ENCODE results near the gene TIGIT.
"Not testable (repeated sequence)": the region's sequence is repeated elsewhere in the genome, so short reads cannot be mapped to it uniquely, and the experiment has no call there.

TIGIT gene

DNA sequence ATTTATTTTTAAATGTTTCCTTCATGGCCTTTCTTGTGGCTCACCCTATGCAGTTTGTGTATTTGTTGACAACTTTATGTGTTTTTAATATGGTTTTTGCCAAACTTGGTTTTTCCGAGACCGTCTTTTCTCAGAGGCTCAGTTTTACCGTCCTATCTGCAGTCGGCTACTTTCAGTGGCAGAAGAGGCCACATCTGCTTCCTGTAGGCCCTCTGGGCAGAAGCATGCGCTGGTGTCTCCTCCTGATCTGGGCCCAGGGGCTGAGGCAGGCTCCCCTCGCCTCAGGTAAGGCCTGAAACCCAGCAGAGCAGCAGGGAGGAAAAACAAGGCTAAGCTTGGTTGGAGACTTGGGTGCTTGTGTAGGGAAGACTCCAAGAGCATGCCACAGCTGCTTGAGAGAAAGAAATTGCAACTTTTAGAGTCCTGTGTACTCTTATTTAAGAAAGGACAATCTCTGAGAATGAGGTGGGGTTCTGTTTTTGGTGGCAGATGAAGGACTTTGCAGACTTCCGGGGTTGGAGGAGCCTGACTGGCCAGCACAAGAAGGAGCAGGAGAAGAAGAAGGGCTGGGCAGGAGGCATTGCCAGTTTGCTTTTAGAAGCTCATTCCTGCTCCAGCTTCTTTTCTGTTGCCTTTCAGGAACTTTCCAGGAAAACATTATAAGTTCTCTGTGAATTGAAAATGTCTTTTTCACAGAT is at the start of gene TIGIT:
TSS of gene TIGIT (plus strand) at position 191 of the 698 bp plus-strand sequence. CDS start at position 225, 34 bp downstream.
- no peak for DNase-seq (ENCODE audit: low read depth in 2 of 2)

DNA sequence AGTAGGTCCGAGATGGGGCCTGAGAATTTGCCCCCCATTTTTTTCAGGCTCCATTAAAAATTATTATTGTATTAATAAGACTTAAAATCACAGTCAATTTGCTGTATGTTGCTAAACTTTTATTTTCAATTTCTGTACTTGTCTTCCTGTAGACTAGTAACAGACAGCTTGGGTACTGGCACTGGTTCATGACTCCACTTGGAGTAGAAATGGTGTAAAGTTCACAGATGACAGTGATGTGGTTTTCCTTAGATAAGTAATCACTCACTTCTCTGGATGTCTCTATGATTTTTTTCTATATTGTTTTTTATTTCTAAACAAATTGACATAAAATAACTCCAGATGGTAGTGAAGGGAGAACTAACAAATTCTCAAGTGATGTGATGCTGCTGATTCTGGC is 40.9 kb upstream of the TIGIT start:
- DNase-seq (ENCODE audit: low read depth in 2 of 2), result no peak

DNA sequence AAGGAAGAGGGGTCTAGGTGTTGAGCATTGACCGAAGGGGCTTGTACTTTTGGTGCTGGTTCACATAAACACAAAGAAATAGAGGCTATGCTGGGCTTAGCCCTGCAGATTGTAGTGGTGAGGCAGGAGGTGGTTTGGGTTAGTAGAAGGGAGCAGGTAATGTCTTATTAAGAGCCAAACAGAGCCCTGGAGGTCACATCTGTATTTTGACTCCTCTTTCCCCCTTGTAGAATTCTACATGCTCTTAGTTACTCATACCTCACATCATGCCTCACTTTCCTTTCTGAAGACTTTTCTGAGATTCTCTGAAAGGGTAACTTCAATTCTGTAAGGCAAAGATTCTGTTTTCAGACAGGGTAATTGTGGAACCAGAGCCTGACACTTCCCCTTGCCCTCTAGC is 40.3 kb upstream of the TIGIT start:
- no peak for DNase-seq (ENCODE audit: low read depth in 2 of 2)

DNA sequence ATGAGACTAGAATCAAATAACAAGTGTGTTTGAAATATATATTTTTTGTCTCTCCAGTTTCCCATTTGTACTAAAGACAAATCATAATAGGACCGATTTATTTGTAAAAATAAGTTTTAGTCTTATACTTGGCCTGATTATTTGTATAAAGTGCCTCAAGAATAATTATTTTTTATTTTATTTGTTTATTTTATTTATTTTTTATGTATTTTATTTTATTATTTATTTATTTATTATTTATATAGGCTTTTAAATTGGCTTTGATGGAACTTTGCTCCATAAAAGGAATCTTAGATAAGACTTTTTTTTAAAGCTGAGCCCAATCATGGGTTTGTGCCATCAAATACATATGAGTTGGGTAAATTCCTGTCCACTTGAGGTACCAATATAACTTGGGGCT is 34.3 kb upstream of the TIGIT start:
- DNase-seq (ENCODE audit: low read depth in 2 of 2), result no peak

DNA sequence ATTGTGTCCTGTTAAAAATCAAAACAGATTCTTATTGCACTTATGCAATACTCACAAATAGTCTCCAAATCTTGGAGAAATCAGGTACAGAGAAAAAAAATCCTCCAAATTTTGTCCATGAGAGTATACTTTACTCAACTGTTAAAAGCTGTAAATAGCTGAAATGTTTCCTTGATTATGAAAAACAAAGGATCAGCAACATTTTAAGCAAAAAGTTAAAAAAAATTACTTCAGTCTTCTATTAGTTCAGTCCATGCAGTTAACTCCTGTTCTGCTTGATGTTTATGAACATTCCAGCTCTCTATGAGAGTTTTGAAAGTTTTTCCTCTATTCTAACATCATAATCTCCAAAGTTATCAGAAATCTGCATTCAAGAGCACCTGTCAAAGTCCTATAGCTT is 33.7 kb upstream of the TIGIT start:
- no peak for DNase-seq (ENCODE audit: low read depth in 2 of 2)

DNA sequence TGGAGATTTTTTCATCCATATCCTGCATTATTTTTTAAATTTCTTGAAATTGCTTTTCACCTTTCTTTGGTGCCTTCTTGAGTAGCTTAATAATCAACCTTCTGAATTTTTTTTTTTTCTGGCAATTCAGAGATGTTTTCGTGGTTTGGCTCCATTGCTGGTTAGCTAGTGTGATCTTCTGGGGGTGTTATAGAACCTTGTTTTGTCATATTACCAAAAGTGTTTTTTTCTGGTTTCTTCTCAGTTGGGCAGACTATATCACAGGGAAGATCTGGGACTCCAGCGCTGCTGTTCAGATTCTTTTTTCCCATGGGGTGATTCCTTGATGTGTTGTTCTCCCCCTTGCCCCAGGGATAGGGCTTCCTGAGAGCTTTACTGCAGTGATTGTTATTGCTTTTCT is 23.8 kb upstream of the TIGIT start:
- no peak for DNase-seq (ENCODE audit: low read depth in 2 of 2)

DNA sequence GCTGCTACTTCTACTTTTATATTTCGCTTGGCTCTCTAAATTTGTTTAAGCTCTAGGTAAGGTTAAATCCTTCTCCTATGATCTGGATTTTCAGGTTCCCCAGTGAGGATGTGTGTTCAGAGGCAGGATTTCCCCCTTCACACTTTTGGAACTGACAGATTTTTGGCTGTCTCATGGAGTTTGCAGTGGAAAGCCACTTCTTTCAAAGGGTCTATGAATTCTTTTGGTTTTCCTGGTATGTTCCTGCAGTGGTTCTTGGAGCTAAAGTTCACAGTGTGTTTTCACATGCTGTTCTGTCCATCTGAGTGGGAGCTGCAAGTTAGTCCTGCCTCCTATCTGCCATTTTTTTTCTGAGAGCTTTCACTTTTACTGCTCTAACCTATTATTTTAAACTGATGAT is 21.6 kb upstream of the TIGIT start:
- DNase-seq (ENCODE audit: low read depth in 2 of 2), result no peak

DNA sequence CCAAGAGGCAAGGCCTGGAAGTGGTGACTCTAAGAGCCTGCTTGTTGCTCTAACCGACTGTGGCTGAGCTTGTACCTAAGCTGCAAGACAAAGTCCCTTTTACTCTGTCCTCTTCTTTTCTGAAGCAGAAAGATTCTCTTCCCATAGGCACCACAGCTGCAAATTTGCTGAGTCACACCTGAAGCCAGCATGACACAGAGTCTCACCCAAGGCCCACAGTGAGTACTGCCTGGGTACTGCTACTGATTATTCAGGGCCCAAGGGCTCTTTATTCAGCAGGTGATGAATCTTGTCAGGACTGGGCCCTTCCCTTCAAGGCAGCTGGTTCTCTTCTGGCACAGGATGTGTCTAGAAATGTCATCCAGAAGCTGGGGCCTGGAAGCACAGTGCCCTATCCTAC is 18.9 kb upstream of the TIGIT start:
- no peak for DNase-seq (ENCODE audit: low read depth in 2 of 2)

DNA sequence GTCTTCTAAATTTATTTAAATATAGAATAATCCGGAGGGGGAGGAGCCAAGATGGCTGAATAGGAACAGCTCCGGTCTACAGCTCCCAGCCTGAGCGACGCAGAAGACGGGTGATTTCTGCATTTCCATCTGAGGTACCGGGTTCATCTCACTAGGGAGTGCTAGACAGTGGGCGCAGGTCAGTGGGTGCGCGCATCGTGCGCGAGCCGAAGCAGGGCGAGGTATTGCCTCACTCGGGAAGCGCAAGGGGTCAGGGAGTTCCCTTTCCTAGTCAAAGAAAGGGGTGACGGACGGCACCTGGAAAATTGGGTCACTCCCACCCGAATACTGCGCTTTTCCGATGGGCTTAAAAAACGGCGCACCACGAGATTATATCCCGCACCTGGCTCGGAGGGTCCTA is 17.0 kb upstream of the TIGIT start:
- not testable (repeated sequence) for DNase-seq (ENCODE audit: low read depth in 2 of 2)

DNA sequence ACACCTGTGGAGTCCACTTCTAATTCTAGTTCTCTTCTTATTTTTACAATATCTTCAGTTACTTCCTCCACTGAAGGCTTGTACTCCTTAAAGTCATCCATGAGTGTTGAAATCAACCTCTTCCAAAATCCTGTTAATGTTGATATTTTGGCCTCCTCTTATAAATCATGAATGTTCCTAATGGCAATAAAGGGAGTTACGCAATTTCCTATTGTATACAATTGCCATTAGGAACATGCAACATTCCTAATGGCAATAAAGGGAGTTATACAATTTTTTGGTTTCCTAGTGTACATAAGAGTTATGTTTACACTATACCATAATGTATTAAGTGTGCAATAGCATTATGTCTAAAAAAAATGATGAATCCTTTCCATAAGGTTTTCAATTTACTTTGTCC is 9.2 kb upstream of the TIGIT start:
- DNase-seq (ENCODE audit: low read depth in 2 of 2), result no peak

DNA sequence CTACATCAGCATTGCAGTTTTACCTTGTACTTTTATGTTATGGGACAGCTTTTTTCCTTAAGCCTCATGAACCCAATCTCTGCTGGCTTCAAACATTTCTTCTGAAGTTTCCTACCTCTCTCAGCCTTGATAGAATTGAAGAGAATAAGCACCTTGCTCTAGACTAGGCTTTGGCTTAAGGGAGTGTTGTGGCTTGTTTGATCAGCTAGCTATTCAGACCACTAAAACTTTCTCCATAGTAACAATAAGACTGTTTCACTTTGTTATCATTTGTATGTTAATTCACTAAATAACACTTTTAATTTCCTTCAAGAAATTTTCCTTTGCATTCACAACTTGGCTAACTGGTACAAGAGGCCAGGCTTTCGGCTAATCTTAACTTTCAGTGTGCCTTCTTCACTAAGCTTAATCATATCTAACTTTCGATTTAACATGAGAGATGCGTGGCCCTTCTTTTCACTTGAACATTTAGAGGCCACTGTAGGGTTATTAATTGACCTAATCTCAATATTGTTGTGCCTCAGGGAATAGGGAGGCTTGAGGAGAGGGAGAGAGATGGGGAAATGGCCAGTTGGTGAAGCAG is 8.1 kb upstream of the TIGIT start:
- DNase-seq (ENCODE audit: low read depth in 2 of 2), result no peak

DNA sequence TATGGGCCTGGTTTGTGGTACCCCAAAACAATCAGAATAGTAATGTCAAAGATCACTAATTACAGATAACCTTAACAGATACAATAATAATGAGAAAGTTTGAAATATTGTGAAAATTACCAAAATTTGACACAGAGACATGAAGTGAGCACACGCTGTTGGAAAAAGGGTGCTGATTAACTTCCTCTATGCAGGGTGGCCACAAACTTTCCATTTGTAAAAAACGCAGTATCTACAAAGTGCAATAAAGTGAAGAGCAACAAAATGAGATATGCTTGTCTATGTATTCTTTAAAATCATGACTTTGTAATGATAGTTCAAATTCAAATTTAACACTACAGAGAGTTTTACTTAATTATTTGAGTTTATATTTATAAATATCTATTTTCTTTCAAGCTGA is 7.6 kb upstream of the TIGIT start:
- no peak for DNase-seq (ENCODE audit: low read depth in 2 of 2)

DNA sequence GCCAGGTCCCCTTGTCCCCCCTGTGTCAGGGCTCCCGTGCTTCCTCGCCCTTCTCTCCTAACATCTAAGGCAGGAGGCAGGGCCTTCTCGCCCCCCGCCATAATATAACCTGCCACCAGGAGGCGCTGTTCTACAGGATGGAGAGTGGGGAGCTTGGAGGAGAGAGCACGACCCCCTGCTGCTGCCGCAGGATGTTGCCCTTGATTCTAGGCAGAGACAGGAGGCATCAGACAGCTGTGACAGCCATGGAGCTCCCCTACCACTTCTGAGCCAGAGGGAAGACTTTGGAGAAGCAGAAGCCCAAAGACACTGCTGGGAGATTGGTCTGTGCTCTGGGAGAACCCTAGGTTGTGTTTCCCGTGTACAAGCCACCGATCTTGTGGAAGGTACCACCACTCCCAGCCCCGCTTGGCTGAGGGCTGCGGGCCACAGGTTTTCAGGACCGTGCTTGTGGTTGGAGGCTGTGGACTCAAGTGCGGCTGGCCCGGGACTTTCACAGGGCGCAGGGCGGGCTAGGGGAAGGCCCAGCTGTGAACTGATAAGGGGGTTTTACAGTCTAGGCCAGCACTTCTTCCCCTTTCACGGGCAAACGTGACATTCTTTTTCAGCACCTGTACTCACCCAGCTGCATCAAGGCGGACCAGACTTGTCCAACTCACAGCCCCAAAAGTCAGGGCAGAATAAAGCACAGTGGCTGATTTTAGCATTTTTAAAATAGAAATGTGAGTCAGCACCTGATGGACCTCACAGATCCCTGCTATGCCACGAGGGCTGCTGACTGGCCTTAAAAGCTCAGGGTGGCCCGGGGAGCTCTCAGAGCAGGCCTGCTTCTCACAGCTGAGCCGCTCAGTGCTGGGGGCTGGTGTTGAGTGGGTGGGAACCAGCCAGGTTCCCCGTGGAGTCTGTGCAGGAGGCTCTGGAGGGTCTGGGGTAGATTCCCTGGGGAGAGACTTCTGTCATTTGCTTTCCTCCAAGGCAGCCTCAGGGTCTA is 2.6 kb upstream of the TIGIT start:
- peak; percentile 89 to 91 for DNase-seq (ENCODE audit: low read depth in 2 of 2)

DNA sequence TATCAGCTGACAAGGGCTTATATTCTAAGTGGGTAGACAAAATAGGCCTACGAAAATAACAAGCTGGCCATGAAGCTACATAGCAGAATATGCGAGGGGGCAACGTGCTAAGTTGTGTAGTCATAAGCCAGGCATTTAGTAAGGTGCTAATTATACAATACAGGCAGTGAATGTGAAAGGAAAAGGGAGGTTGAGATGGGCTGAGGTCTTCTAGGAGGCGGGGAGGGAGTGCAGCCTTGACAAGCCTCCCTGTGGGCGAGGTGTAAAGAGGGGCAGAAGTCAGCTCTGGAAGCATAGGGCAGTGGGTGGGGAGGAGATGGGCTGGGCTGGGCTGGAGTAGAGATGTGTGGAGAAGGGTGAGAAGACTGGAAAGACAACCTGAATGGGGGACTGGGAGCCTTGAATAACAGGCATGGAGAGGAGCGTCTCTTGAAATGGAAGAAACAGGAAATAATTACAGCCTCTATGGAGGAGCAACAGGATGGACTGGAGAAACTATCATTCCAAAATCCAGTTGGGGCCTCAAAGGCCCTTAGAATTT is 1.2 kb downstream of the TIGIT start:
- no peak for DNase-seq (ENCODE audit: low read depth in 2 of 2)

DNA sequence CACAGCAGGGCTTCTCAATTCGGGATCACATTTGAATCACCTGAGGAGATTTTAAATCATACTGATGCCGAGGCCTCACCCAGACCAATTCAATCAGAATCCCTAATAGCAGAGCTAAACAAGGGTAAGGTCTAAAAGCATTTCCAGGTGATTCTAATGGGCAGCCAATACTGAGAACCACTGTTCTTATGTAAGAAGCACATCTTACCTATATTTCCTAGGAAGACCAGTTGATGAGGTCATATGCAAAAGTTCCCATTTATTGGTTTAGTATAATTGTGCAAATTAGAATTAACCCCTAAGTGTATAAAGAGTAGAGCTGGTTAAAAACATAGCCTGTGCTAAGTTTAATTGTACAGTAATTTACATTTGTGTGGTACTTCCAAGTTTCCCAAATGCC is 2.1 kb downstream of the TIGIT start:
- DNase-seq (ENCODE audit: low read depth in 2 of 2), result no peak

DNA sequence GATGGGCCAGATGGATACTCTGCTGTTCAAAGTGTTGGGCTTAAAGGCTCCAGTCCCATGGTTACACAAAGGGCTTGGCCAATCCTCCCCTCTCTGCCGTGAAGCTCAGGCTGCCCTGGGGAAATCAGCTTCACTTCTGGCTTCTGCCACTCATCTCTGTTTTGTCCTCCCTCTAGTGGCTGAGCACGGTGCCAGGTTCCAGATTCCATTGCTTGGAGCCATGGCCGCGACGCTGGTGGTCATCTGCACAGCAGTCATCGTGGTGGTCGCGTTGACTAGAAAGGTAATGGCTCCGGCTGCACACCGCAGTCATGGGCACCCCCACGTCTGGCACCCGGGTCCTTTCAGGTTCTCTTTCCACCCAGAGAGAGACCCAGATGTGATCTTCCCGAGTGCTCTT is 5.6 kb downstream of the TIGIT start:
- no peak for DNase-seq (ENCODE audit: low read depth in 2 of 2)

DNA sequence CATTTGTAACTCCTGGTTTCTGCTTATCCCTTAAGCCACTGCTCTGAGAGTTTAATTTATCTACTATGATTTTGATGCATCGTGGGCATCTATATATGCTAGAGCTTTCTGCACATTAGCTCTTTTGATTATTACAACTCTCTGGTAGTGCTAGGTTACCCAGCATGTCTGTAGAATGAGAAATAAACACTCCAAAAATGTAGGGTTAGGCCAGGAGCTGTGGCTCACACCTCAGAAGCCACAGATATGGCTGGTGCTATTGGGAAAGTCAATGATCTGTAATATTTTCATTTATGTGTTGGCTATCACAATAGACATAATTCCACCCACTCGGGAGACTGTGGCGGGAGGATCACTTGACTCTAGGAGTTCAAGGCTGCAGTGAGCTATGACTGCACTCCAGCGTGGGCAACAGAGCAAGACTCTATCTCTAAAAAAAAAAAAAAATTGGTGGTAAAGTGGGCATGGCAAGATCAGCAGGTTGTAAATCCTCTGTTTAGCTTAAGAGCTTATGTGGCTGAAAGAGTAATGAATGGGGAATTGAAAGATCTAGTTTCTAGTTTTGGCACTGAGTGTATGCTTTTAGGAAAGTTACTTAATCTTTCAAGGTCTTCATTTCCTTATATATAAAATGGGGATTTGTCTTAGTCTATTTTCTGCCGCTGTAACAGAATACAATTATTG is 6.3 kb downstream of the TIGIT start:
- no peak for DNase-seq (ENCODE audit: low read depth in 2 of 2)

DNA sequence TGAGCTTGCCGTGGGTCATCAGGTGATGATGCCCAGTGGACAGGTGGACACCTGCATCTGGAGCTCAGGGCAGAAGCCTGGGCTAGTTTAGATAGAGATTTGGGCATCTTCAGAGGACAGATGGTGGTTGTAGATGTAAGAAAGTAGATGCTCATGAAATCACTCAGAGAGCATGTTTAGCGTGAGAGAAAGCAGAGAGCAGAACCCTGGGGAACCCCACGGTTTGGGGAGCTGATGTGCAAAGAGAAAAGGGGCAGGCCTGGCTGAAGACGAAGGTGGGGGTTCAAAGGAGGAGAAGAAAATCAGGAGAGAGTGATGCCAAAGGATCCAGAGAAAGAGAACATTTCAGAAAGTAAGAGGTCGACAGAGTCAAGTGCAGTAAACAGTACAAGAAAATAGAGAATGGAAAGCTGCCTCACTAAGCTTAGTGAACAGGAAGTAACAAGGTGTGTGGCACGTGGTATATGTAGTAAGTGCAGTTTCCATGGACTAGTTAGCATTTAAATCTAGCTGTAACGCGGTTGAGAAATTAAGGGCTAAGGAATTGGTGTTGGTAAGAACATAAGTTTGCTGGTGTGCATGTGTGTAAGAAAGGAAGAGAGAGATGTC is 13.5 kb downstream of the TIGIT start:
- DNase-seq (ENCODE audit: low read depth in 2 of 2), result no peak

DNA sequence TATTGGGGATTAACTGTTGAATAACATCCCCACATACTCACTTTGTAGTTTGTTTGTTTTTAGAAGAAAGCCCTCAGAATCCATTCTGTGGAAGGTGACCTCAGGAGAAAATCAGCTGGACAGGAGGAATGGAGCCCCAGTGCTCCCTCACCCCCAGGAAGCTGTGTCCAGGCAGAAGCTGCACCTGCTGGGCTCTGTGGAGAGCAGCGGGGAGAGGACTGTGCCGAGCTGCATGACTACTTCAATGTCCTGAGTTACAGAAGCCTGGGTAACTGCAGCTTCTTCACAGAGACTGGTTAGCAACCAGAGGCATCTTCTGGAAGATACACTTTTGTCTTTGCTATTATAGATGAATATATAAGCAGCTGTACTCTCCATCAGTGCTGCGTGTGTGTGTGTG is 14.0 kb downstream of the TIGIT start:
- no peak for DNase-seq (ENCODE audit: low read depth in 2 of 2)

DNA sequence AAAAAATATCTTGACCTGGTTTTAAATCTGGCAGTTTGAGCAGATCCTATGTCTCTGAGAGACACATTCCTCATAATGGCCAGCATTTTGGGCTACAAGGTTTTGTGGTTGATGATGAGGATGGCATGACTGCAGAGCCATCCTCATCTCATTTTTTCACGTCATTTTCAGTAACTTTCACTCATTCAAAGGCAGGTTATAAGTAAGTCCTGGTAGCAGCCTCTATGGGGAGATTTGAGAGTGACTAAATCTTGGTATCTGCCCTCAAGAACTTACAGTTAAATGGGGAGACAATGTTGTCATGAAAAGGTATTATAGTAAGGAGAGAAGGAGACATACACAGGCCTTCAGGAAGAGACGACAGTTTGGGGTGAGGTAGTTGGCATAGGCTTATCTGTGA is 14.5 kb downstream of the TIGIT start:
- DNase-seq (ENCODE audit: low read depth in 2 of 2), result no peak

DNA sequence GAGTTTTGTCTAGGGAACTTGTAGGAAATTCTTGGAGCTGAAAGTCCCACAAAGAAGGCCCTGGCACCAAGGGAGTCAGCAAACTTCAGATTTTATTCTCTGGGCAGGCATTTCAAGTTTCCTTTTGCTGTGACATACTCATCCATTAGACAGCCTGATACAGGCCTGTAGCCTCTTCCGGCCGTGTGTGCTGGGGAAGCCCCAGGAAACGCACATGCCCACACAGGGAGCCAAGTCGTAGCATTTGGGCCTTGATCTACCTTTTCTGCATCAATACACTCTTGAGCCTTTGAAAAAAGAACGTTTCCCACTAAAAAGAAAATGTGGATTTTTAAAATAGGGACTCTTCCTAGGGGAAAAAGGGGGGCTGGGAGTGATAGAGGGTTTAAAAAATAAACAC is 15.0 kb downstream of the TIGIT start:
- peak; percentile 30 to 38 for DNase-seq (ENCODE audit: low read depth in 2 of 2)

Data from activated CD4-positive, alpha-beta T cell treated with anti-CD3 and anti-CD28 coated beads for 24 hours (primary cell).